ENCODE measurements around the gene TNFSF15.

- TF ChIP-seq ZNF70 (CRISPR knock-in tag; IDR thresholded peaks at IDR 0.05) (no peak), RARB (CRISPR knock-in tag; IDR thresholded peaks at IDR 0.05) (no peak), ZNF565 (CRISPR knock-in tag; conservative IDR thresholded peaks at IDR 0.05; ENCODE audit: low read depth) (no peak), OSR1 (CRISPR knock-in tag; IDR thresholded peaks at IDR 0.05) (no peak), ZFP30 (CRISPR knock-in tag; IDR thresholded peaks at IDR 0.05) (no peak), PATZ1 (CRISPR knock-in tag; IDR thresholded peaks at IDR 0.05; ENCODE audit: borderline replicate concordance) (no peak), ISL1 (CRISPR knock-in tag; IDR thresholded peaks at IDR 0.05) (no peak), CREB5 (CRISPR knock-in tag; IDR thresholded peaks at IDR 0.05; ENCODE audit: low read depth) (no peak), BACH2 (CRISPR knock-in tag; IDR thresholded peaks at IDR 0.05; ENCODE audit: borderline replicate concordance) (no peak)
Observed at GRCh38 chr9:114847492-114848417, 41.9 kb upstream of the TNFSF15 start.

Data from SK-N-SH treated with all-trans-retinoic acid at 6 μM for 48 hours (cell line).